ENCODE data around the gene STAM2.
"Not testable (repeated sequence)": the region's sequence is repeated elsewhere in the genome, so short reads cannot be mapped to it uniquely, and the experiment has no call there.

STAM2 gene

GRCh38 chr2:152114366-152114765 is 61.2 kb downstream of the STAM2 start:
- H3K36me3 ChIP-seq (ENCODE audit: control insufficient read depth, insufficient read depth, low read length): no peaks in the 10 kb centered on the region
- H3K27ac ChIP-seq (ENCODE audit: low read depth, low read length, severe bottlenecking): no peak overlapping the region
- H3K9me3 ChIP-seq (ENCODE audit: control insufficient read depth, low read length): no peaks in the 10 kb centered on the region
- no peaks in the 10 kb centered on the region for H3K4me1 ChIP-seq (ENCODE audit: control insufficient read depth, insufficient read depth, low read length, poor library complexity, severe bottlenecking)
- 100% methylated on average over 1 of the region's 3 CpGs; no CpG with 5 or more reads in 1 of the 2 experiments for WGBS, 2 experiments (ENCODE audit: insufficient coverage in 2 of 2)
- no peak overlapping the region for H3K4me3 ChIP-seq (ENCODE audit: extremely low read depth, insufficient read depth, low read length, poor library complexity, severe bottlenecking)

- H3K4me3 ChIP-seq (ENCODE audit: extremely low read depth, insufficient read depth, low read length, poor library complexity, severe bottlenecking); H3K4me1 ChIP-seq (ENCODE audit: control insufficient read depth, insufficient read depth, low read length, poor library complexity, severe bottlenecking); H3K36me3 ChIP-seq (ENCODE audit: control insufficient read depth, insufficient read depth, low read length); H3K27ac ChIP-seq (ENCODE audit: low read depth, low read length, severe bottlenecking); H3K9me3 ChIP-seq (ENCODE audit: control insufficient read depth, low read length): not testable (repeated sequence)
- 87 to 93% methylated on average over 10 to 11 of the region's 13 CpGs for WGBS, 2 experiments (ENCODE audit: insufficient coverage in 2 of 2)
These were observed 68.4 kb downstream of the STAM2 start for GRCh38 chr2:152107140-152107539.

DNA sequence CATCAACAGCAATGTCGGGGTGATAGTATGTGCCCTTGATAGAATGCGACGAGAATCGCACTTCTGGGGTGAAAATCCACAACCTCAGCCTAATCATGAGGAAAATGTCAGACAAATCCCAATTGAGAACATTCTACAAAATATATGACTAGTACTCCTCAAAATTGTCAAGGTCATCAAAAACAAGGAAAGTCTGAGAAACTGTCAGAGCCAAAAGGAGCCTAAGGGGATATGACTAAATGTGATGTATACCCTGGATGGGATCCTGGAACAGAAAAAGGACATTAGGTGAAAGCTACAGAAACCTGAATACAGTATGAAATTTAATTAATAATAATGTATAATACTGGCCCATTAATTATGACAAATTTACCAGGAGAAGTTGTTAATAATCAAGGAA is 69.1 kb downstream of the STAM2 start:
- H3K4me1 ChIP-seq (ENCODE audit: control insufficient read depth, insufficient read depth, low read length, poor library complexity, severe bottlenecking): no peaks in the 10 kb centered on the region
- no peaks in the 10 kb centered on the region for H3K9me3 ChIP-seq (ENCODE audit: control insufficient read depth, low read length)
- H3K36me3 ChIP-seq (ENCODE audit: control insufficient read depth, insufficient read depth, low read length): no peaks in the 10 kb centered on the region
- H3K27ac ChIP-seq (ENCODE audit: low read depth, low read length, severe bottlenecking): no peak overlapping the region
- WGBS, 2 experiments (ENCODE audit: insufficient coverage in 2 of 2): 100% methylated on average over 3 of the region's 4 CpGs; no CpG with 5 or more reads in 1 of the 2 experiments
- no peak overlapping the region for H3K4me3 ChIP-seq (ENCODE audit: extremely low read depth, insufficient read depth, low read length, poor library complexity, severe bottlenecking)

GRCh38 chr2:152103271-152103670 is 72.3 kb downstream of the STAM2 start:
- no peaks in the 10 kb centered on the region for H3K36me3 ChIP-seq (ENCODE audit: control insufficient read depth, insufficient read depth, low read length)
- H3K4me1 ChIP-seq (ENCODE audit: control insufficient read depth, insufficient read depth, low read length, poor library complexity, severe bottlenecking): no peaks in the 10 kb centered on the region
- 83% methylated on average over 1 of the region's 3 CpGs; no CpG with 5 or more reads in 1 of the 2 experiments for WGBS, 2 experiments (ENCODE audit: insufficient coverage in 2 of 2)
- H3K9me3 ChIP-seq (ENCODE audit: control insufficient read depth, low read length): no peaks in the 10 kb centered on the region
- H3K4me3 ChIP-seq (ENCODE audit: extremely low read depth, insufficient read depth, low read length, poor library complexity, severe bottlenecking): no peak overlapping the region
- no peak overlapping the region for H3K27ac ChIP-seq (ENCODE audit: low read depth, low read length, severe bottlenecking)

GRCh38 chr2:152100961-152101360 is 74.6 kb downstream of the STAM2 start:
- H3K36me3 ChIP-seq (ENCODE audit: control insufficient read depth, insufficient read depth, low read length): no peaks in the 10 kb centered on the region
- no peaks in the 10 kb centered on the region for H3K9me3 ChIP-seq (ENCODE audit: control insufficient read depth, low read length)
- no peaks in the 10 kb centered on the region for H3K4me1 ChIP-seq (ENCODE audit: control insufficient read depth, insufficient read depth, low read length, poor library complexity, severe bottlenecking)
- 80 to 100% methylated on average over 1 of the region's 2 CpGs for WGBS, 2 experiments (ENCODE audit: insufficient coverage in 2 of 2)
- H3K4me3 ChIP-seq (ENCODE audit: extremely low read depth, insufficient read depth, low read length, poor library complexity, severe bottlenecking): no peak overlapping the region
- H3K27ac ChIP-seq (ENCODE audit: low read depth, low read length, severe bottlenecking): no peak overlapping the region

DNA sequence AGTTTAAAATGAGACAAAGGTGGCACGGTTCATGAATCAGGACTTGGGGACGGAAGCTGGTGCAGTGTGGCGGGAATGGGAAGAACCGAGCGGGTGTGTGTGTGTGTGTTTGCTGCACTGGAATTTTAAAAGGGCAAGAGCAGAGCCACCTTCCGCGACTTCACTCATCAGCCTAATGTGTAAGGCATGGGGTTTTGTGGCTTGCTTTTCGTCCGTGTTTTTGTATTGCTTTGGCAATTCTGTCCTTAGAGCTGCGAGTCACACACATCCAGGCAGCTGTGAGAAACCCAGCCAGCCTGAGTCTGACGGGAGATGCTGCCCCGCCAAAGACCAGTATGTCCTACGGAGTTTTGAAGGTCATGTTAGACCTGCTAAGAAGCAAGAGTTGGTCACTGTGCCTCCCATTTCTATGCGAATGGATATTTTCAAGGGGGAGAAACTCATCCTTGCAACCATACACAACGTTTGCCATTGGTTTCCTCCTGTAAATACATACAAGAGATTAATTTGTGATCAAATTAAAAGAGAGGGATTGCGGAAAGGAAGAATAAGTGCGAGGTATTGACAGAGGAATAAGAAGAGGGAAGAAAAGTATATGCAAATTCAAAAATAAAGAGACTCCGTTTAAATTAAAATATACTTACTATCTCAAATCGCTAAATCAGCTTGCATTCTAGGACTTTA is 76.1 kb downstream of the STAM2 start:
- H3K4me3 ChIP-seq (ENCODE audit: extremely low read depth, insufficient read depth, low read length, poor library complexity, severe bottlenecking): peak overlapping the region; percentile 46
- 1 to 3% methylated on average over 9 to 11 of the region's 19 CpGs for WGBS, 2 experiments (ENCODE audit: insufficient coverage in 2 of 2)
- H3K9me3 ChIP-seq (ENCODE audit: control insufficient read depth, low read length): no peaks in the 10 kb centered on the region
- no peaks in the 10 kb centered on the region for H3K4me1 ChIP-seq (ENCODE audit: control insufficient read depth, insufficient read depth, low read length, poor library complexity, severe bottlenecking)
- no peak overlapping the region for H3K27ac ChIP-seq (ENCODE audit: low read depth, low read length, severe bottlenecking)
- H3K36me3 ChIP-seq (ENCODE audit: control insufficient read depth, insufficient read depth, low read length): no peaks in the 10 kb centered on the region

GRCh38 chr2:152098496-152099366 is 76.8 kb downstream of the STAM2 start, which contains the start of gene CACNB4:
CACNB4 (minus strand) TSS chr2:152099044.
- 0% methylated on average over 7 to 40 of the region's 73 CpGs for WGBS, 2 experiments (ENCODE audit: insufficient coverage in 2 of 2)
- Histone ChIP-seq H3K9me3 (ENCODE audit: control insufficient read depth, low read length) (no peaks in the 10 kb centered on the region), H3K4me1 (ENCODE audit: control insufficient read depth, insufficient read depth, low read length, poor library complexity, severe bottlenecking) (no peaks in the 10 kb centered on the region), H3K4me3 (ENCODE audit: extremely low read depth, insufficient read depth, low read length, poor library complexity, severe bottlenecking) (peak within 1 kb of the TSS; percentile 46), H3K36me3 (ENCODE audit: control insufficient read depth, insufficient read depth, low read length) (no peaks in the 10 kb centered on the region), H3K27ac (ENCODE audit: low read depth, low read length, severe bottlenecking) (no peak within 1 kb of the TSS)

GRCh38 chr2:152097801-152098495 is 77.6 kb downstream of the STAM2 start:
- Histone ChIP-seq H3K27ac (ENCODE audit: low read depth, low read length, severe bottlenecking) (no peak overlapping the region), H3K4me1 (ENCODE audit: control insufficient read depth, insufficient read depth, low read length, poor library complexity, severe bottlenecking) (no peaks in the 10 kb centered on the region), H3K4me3 (ENCODE audit: extremely low read depth, insufficient read depth, low read length, poor library complexity, severe bottlenecking) (peak overlapping the region; percentile 46), H3K36me3 (ENCODE audit: control insufficient read depth, insufficient read depth, low read length) (no peaks in the 10 kb centered on the region), H3K9me3 (ENCODE audit: control insufficient read depth, low read length) (no peaks in the 10 kb centered on the region)
- WGBS, 2 experiments (ENCODE audit: insufficient coverage in 2 of 2): 1% methylated on average over 33 to 45 of the region's 52 CpGs

DNA sequence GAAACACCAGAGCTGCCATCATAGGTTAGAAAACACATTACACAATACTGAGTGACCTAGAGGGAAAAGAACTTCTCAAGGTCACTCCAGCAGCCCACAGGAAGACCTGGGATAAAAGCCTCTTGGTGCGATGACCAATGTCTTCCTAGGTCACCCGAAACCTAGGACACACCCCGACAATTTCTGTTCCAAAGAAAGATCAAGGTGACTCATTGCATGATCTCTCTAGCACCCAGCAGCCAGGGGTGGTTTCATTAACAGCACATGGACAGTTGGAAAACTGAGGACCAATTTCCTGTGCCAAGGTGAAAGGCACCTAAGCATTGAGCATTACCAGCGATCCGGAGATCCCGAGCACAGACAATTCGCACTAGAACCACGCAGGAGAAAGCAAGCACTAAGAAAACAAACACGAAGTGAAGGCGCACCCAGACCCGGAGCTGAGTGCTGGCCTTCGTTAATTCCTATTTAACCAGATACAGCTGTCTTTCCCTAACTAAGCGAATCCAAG is 78.2 kb downstream of the STAM2 start:
- 4% methylated on average over 12 of the region's 13 CpGs for WGBS, 2 experiments (ENCODE audit: insufficient coverage in 2 of 2)
- no peaks in the 10 kb centered on the region for H3K36me3 ChIP-seq (ENCODE audit: control insufficient read depth, insufficient read depth, low read length)
- no peak overlapping the region for H3K27ac ChIP-seq (ENCODE audit: low read depth, low read length, severe bottlenecking)
- peak overlapping the region; percentile 46 for H3K4me3 ChIP-seq (ENCODE audit: extremely low read depth, insufficient read depth, low read length, poor library complexity, severe bottlenecking)
- H3K4me1 ChIP-seq (ENCODE audit: control insufficient read depth, insufficient read depth, low read length, poor library complexity, severe bottlenecking): no peaks in the 10 kb centered on the region
- no peaks in the 10 kb centered on the region for H3K9me3 ChIP-seq (ENCODE audit: control insufficient read depth, low read length)

GRCh38 chr2:152095146-152095545 is 80.4 kb downstream of the STAM2 start:
- H3K4me1 ChIP-seq (ENCODE audit: control insufficient read depth, insufficient read depth, low read length, poor library complexity, severe bottlenecking): no peaks in the 10 kb centered on the region
- H3K36me3 ChIP-seq (ENCODE audit: control insufficient read depth, insufficient read depth, low read length): no peaks in the 10 kb centered on the region
- H3K4me3 ChIP-seq (ENCODE audit: extremely low read depth, insufficient read depth, low read length, poor library complexity, severe bottlenecking): no peak overlapping the region
- H3K27ac ChIP-seq (ENCODE audit: low read depth, low read length, severe bottlenecking): no peak overlapping the region
- no peaks in the 10 kb centered on the region for H3K9me3 ChIP-seq (ENCODE audit: control insufficient read depth, low read length)
- WGBS, 2 experiments (ENCODE audit: insufficient coverage in 2 of 2): no CpG with 5 or more reads among the region's 1 CpG
